Measurements from ENCODE around the gene LAMA2.

LAMA2 gene

DNA sequence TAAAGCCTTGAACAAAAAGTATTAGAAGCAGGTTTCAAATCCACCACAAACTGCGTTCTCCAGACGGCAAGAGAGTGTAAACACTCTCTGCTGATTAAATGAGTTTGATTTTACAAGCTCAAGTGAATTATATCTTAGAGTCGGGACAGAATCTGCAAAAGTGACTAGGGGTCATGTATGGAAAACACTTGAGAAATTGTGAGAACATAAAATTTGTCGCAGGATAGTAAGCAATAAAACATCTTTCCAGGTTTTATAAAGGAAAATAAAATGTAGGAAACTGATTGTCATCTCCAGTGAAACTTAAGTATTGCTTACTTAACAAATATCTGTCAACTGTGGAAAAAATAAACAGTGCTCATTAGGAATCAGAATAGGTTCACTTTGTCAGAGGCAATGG, 452.9 kb downstream of the LAMA2 start:
- DNase-seq, result no peak

DNA sequence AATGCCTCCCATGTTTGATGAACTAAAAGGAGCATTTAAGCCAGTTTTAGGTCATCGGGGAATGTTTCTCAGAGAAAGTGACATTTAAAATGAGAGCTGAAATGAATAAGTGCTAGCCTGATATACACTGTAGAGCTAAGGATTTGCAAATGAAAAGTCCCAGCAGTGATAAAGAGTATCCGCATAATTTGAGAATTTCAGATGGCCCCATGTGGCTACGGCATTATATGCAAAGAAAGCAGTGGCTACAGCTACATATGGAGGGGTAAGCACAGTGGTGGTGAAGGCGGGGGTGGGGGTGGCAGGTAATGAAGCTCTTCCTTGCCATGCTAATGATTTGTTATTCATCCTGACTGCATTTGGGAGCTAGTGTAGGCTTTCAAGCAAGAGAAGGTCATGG, 455.7 kb downstream of the LAMA2 start:
- no peak for DNase-seq

DNA sequence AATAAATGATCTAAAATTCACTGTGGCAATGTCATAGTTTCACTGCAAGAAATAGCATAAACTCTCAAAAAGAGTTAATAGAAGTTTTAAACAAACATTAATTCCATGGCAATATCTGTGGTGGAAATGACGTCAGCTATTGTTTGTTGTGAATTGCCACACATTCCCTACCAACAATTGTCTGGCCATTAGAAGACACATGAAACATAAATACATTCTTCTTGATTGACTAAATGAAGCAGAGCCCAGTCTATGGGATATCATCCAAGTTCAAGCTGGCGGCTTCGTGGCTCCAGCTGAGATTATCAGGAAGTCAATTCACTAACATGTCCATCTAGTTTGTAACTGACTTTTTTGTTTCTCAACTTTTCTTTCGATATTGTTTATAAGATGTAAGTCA, 458.0 kb downstream of the LAMA2 start:
- no peak for DNase-seq

DNA sequence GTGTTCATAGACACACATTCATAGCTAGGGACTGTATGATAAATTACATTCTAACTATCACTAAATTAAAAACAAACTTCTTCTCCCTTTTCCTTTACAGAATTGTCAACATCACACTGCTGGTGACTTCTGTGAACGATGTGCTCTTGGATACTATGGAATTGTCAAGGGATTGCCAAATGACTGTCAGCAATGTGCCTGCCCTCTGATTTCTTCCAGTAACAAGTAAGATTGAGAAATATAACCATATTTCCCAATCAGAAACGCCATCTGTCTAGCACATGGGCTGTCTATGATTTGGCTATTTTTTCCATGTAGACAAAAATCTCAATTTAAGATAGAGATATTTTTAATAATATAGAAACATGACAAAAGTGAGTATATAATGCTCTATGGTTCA, 459.3 kb downstream of the LAMA2 start:
- DNase-seq, result no peak

DNA sequence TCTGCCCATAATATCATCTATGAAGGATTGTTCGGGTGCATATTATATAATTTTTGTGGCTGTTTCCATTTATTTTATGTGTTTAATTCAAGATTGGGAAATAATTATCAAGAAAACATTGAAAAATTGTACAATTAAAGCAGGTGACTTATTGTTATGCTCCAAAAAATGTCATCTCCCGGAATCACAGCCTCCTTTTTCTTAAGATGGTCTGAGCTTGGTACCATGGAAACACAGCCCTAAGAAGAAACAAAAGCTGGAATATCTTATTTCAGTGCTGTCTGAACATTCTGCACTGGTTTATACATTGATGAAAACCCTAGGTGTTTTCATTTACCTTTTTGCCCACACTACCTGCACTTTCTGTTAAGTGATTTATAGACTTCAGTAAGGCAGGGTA, 459.9 kb downstream of the LAMA2 start:
- DNase-seq, result no peak

DNA sequence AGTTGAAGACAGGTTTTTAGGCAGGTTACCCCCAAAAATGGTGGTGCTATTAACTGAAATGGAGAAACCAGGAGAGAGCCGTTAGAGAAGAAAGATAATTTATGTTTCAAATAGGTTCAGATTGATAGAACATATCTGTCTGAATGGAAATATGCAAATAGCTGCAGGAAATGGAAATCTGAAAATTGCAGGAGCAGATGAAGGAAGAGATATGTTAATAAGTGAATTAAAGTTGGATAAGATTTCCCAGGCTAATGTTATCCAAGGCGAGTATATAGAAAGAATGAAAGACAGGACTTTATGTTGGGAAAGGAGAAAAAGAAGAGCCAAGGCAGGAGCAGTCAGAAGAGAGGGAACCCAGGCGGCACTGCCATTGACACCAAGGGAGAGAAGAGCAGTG, 461.4 kb downstream of the LAMA2 start:
- DNase-seq, result no peak

DNA sequence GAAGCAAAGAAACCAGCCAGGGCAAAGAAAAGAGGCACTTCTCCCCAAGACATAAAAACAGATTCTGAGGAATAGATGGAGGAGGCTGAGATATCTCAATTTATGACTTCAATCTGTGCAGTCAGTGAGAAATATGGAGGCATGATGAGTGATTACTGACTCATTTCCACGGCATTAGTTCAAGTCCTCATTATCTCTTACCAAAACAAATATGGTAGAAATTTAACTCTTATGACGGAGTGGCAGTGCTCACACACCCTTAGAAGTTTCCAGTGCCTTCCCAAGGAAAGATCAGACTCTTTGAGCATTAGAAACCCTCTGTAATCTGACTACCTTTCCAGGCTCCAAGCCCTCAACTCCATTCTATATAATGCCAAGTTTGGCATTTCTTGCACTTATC, 463.0 kb downstream of the LAMA2 start:
- no peak for DNase-seq

DNA sequence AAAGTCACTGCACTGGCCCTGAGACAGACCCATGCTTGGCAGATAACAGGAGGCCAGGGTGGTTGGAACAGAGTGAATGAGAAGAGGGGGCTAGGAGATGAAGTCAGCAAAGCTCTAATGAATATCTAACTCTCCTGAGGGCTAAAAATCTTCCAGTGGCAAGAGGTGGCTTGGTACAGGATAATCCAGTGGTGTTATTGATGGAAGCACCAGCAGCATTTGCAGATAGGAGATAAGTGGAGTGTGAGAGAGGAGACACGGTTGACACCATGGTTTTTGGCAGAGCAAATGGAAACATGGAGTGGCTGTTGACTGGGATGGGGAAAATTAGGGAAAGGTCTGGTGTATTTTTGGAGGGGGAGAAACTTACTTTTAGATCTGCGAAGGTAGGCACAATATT, 464.0 kb downstream of the LAMA2 start:
- no peak for DNase-seq

DNA sequence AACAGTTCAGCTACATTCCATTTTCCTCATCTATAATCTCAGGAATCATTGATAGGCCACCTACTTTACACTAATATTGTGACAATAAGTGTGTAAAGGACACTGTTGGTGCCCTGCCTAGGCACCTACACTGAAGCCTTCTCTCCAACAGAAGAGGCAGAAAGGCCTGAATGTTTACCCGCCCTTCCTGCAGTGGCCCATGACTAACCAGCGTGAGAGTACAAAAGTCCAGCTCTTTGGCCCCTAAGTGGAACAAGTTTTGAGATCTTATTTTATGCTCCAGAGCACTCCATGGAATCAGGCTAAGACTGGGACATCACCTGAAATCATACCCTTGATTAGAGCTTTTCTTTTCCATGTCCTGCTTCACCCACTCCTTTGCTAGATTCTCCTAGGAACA, 467.3 kb downstream of the LAMA2 start:
- DNase-seq, result no peak

DNA sequence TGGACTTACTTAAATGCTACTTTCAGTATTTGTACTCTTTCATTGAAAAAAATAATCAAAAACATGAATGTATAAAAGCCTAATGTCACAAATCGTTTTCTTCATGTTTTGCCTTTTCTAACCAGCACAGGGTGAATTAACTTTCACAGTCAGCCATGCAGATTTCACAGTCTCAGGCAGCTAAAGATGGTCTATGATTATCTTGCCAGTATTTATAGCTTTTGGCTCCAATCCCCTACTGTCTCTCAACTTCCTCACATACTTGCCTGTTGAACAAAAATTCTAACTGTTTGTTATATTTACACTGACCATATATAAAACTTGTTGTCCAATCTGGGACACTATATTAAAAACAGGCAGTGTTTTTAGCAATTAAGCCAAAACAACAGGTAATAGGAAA, 468.9 kb downstream of the LAMA2 start:
- no peak for DNase-seq

DNA sequence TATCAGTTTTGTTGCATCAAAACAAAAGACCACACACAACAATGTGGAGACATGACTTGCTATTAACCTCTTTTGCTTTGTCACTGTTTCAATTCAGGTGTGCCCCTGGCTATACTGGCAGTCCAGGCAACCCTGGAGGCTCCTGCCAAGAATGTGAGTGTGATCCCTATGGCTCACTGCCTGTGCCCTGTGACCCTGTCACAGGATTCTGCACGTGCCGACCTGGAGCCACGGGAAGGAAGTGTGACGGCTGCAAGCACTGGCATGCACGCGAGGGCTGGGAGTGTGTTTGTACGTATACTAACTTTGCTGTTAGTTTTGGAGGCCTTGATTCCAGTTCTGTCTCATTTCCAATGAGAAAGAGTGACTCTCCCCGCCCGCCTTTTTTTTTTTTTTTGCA, 470.1 kb downstream of the LAMA2 start:
- DNase-seq, result no peak

DNA sequence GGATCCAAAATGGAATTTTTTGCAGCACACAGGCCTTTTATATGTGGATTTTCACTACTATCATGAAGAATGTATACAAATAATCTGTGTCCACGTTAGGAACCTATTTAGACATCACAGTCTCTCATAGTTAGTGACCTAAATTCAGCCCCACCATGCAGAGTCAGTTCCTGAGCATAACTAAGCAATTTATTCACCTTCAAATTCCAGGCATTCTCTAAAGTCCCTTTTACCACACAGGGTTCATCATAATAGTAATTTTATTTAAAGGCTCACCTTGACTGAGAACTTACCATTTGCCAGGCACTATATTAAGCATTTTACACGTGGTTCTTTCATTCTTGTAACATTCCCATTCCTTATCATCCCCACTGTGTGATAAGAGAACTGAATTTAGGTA, 473.2 kb downstream of the LAMA2 start:
- no peak for DNase-seq

DNA sequence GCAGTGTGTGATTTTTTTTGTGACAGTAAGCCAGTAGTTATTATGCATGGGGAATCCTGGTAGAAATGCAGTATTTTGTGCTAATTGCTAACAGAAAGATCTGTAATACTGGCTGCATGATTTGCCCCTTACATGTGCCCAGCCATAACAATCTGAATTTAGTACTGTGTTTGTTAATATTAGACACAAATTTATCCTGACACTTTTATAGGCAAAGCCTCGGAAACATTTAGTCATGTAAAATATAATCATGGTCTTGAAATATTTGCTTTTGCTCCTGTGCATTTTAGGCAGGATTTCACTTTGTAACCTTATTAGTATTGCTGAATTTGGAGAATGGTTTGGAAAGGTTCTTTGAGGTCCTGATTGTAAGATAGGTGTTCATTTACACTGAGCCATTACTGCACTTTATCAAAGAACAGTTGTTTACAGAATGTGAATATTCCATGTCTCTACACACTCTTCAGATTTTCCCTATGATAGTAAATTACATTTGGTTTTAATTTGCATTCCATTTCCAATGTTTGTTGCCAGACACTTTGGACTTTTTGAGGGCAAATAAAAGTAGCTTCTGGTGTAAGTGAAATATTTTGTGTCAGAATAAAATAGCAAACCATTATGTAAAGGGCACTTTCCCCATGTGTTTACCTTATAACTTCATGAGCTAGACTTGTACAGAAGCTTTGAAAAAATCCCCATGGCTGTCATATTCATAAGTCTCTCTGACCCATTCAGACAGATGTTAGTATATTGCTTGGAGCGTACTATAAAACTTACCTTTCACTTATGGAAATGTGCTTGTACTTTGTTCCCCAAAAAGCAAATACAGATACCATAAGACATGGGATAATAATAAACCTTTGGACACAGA, 477.1 kb downstream of the LAMA2 start:
- DNase-seq, result no peak

DNA sequence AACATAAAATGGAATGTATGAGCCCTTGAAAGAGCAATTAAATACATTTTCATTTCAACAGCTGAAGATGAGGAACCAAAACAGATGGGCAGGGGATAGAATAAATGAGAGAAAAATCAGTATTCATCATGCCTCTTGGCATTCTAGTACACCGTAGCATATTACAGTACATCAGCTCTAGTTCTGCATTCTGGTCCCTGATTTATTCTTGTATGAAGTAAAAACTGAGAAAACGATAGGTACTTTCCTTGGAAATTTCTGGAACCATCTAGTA, 477.7 kb downstream of the LAMA2 start:
- DNase-seq, result no peak

DNA sequence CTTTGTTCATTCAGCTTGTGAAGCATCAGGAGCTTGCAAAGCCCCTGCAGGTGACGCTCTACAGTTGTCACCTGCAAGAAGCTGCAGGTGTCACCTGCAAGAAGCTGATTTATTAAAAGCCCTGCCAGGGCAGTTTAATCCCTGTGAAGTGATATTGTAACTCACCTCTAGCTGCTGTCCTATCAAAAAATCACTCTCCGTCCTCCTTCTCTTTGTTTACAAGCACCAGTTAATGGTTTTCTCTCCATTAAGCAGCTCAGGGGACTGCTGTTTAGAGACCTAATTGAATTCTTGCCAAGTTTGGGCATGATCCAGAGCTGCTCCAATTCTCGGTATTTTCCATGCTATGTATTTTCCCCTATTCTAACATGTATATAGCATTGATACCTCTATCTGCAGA, 481.1 kb downstream of the LAMA2 start:
- DNase-seq, result no peak

DNA sequence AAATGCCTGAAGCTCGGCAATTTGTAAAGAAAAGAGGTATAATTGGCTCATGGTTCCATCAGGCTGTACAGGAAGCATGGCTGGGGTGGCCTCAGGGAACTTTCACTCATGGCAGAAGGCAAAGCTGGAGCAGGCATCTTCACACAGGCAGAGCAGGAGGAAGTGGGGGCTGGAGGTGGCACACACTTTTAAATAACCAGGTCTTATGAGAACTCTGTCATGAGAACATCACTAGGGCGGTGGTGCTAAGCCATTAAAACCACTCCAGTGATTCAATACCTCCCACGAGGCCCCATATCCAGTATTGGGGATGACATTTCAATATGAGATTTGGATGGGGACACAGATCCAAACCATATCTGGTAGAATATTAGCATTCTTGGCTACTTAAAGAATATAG, 481.8 kb downstream of the LAMA2 start:
- DNase-seq, result no peak

DNA sequence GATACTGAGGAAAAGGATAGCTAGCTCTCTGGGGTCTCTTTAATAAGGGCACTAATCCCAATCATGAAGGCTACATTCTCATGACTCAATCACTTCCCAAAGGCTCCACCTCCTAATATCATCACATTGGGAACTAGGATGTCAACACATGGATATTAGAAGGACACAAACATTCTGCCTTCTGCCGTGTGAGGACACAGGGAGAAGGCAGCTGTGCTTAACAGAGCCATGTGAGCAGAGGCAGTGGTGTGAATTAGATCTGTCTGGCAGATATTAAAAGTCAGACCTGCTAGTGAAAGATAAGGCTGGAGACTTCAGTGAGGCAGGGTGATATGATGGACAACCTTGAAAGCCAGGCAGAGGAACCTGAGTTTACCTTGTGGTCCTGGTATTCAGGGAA, 485.1 kb downstream of the LAMA2 start:
- no peak for DNase-seq

DNA sequence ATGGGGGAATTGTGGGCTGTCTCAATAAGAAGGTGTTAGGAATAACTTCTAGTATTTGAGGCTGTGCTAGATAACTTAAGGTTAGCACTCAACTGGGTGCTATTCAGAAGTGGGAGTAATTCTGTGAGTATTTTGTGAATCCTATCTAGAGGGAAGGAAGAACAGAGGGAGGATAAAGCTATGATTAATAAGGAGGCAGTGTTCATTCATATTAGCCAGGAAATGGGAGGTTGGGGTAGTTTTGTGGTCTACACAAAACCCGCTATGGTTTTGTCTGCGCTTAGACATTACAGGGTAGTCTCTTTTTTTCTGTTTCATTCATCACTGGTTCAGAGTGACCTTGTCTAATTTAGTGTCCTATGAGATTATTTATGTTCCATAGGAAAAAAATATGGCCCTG, 486.0 kb downstream of the LAMA2 start:
- DNase-seq, result no peak

DNA sequence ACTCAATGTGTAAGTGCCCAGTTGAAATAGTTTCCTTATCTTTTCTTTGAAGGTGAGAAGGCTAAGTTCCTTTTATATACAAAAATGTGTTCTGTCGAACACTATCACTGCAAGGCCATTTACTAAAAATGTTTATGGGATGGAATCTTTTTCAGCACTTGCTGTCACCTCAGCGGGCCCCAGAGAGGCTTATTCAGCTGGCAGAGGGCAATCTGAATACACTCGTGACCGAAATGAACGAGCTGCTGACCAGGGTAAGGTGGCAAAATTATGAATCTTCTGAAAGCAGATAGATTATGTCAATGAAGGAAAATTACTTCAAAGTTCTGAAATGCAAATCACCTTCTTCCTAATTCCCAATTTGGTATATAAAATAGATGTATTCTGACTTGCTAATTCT, 486.8 kb downstream of the LAMA2 start:
- DNase-seq, result no peak

DNA sequence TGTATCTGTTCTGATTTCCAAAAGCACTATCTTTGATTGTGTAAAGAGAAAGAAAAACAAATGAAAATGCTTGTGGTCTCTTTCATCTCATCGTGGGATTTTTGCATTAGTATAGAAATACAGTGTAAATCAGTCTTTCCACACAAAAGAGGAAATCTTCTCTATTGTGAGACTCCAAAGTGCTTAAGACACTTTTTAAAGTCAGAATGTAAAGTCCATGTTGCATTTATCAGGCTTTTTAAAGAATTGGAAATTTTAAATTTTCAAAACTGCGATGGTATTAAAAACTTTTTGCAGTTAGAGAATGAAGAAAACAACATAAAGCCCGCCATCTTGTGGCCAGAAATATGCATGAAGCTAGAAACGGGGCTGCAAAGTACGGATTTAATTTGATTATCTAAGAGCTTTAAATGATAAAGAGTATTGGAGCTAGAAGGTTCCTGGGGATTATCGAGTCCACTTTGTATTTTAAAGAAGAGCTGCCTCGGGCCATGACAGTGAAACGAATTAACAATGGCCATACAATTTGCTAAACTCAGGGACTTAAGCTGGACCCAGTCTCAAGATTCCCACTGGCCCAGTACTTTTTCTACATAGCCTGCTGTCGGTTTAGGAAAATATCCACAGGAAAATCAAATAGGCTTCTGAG, 487.5 kb downstream of the LAMA2 start:
- DNase-seq, result peak; percentile 7

DNA sequence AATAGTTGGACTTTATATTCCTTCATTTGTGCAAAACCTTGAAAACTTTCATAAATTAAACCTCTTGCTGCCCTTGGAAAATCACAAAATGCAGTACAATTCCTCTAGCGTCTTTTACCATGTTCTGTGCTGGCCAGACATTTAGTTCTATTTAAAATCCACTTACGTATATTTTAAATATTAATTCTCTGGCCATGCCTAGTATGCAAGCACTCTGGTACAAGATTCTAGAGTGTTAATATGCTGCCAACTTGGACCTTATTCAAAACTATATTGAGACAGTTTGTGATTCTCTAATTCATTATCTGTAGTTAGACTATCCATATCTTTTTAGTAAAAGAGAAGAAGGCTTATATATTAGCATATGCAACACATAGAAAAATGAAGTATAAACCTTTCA, 498.9 kb downstream of the LAMA2 start:
- no peak for DNase-seq

DNA sequence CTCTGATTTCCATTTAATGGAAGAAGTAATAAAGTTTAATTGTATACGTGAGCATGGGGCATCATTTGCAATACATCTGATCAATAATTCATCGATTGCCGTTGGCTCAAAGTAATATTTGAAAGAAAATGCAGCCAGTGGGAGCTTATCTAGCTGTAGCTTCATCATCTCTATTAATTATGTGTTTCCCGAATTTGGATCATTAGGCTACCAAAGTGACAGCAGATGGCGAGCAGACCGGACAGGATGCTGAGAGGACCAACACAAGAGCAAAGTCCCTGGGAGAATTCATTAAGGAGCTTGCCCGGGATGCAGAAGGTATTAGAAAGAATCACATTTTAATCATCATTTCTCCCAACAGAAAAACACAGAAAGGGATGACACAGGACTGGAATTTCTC, 500.0 kb downstream of the LAMA2 start:
- no peak for DNase-seq

DNA sequence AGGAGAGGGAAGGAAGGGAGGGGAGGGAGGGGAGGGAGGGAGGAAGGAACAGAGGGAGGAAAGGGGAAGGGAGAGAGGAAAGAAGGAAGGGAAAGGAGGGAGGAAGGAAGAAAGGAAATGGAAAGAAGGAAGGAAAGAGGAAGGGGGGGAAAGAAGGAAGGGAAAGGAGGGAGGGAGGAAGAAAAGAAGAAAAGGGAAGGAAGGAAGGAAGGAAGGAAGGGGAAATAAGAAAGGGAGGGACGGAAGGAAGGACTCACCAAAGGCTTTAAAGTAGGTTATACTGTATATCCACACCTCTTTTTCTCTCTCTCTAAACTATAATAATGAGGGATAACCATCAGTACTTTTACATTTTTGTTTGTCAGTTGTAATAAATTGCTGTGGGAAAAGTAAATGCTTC, 502.2 kb downstream of the LAMA2 start:
- no peak for DNase-seq

DNA sequence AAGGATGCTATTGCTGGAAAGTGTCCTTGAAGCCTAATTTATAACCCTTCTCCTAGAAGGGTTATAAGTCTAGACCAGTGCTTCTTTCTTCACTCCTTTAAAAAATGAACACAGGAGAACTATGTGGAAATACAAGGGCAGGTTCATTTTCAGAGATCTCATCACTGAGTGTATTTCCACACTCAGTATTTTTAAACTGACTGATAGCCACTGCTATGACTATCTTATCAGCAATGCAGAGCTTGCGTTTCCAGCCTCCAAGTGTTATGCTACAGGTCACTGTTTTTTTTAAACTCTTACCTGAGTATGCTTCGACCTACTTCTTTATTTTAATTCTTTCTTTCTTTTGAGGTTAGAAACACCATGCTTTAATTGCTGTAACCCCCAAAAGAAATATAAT, 508.0 kb downstream of the LAMA2 start:
- no peak for DNase-seq

DNA sequence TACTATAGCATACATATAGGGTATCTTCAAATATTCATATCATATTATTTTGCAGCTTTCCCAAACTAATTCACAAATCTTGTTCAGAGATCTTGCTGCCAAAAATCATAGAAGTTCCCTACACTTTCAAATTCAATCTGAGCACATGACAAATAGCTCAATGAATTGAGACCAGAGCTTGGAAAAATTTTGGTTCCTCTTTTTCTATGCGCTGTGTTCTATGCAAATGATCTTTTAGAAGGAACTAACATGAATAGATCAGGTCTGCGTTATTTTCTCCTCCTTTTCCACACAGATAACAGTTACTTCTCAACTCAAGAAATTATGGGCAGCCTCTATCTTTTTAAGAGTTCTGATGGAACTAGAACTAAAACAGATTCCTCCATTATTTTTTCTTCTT, 510.7 kb downstream of the LAMA2 start:
- no peak for DNase-seq

Data from DMS 273 treated with DMSO at 0.1 percent for 48 hours (cell line).